Peyer's patch (tissue), 4 donors: ENCODE data around the gene ALDH9A1. TPM values are rescaled to one million over a fixed set of nuclear protein-coding genes. Genes with fewer than 3 reads are reported as not detected.
A peak's percentile ranks its signal among the peaks of the same experiment; 100 is the strongest.
"Not testable (repeated sequence)": the region's sequence is repeated elsewhere in the genome, so short reads cannot be mapped to it uniquely, and the experiment has no call there.

Experiments
- DNase-seq, 3 donors: peaks; one replicate each; pipeline ENCODE4 v3.0.0-alpha.2; 2017 to 2019
- H3K27ac ChIP-seq, 4 donors: fragments of 200-600 bp; sonication (generic); one replicate each; pipeline ENCODE4 v1.5.1; 2016 to 2019
- H3K27me3 ChIP-seq, 2 donors: fragments of 200-600 bp; sonication (generic); one replicate each; pipeline ENCODE4 v1.5.1; 2019
- H3K36me3 ChIP-seq, 3 donors: fragments of 200-600 bp; sonication (generic); one replicate each; pipeline ENCODE4 v1.5.1; 2016 to 2019
- H3K4me1 ChIP-seq, 4 donors: fragments of 200-600 bp; sonication (generic); one replicate each; pipeline ENCODE4 v1.5.1; 2016 to 2019
- H3K4me3 ChIP-seq, 4 donors: fragments of 200-600 bp; sonication (generic); 1 replicate in 3 of 4; 2 replicates in 1 of 4; pipeline ENCODE4 v1.5.1; 2016 to 2019; ENCODE audit warnings: mild to moderate bottlenecking in 1 of 4
- H3K9me3 ChIP-seq, 4 donors: fragments of 200-600 bp; sonication (generic); one replicate each; pipeline ENCODE4 v1.5.1; 2016 to 2019; ENCODE audit warnings: mild to moderate bottlenecking in 1 of 4
- CTCF ChIP-seq, 6 experiments: fragments of 450-650 bp in 4 of 6; fragments of 200-600 bp in 2 of 6; sonication (generic) in 1 of 6; IDR thresholded peaks; one replicate each; pipeline ENCODE4 v1.5.1; 2017 to 2019; ENCODE audit warnings: antibody characterized with exemption in 6 of 6, mild to moderate bottlenecking in 3 of 6, moderate library complexity in 1 of 6
- POLR2A ChIP-seq, 2 donors: fragments of 450-650 bp; IDR thresholded peaks; one replicate each; pipeline ENCODE4 v1.5.1; 2017; ENCODE audit warnings: antibody characterized with exemption in 2 of 2, mild to moderate bottlenecking in 2 of 2, moderate library complexity in 2 of 2
- total RNA-seq, 4 donors: library from RNA; depleted of rRNA; stranded (reverse); fragments of >200 nt; gene quantifications; one replicate each; pipeline ENCODE4 v1.1.0, GENCODE V29; 2016

ALDH9A1 gene
- total RNA-seq, 4 donors from 2014 or later: 54.5 to 104 (median 74.0) TPM

GRCh38 chr1:165647517-165647916 lies 50.8 kb downstream of the ALDH9A1 start:
- Histone ChIP-seq H3K4me3 (no peak overlapping the region), H3K27me3 (no peaks in the 10 kb centered on the region), H3K27ac (peak overlapping the region in 3 of 4 donors; percentile 62 to 89 (median 79)), H3K9me3 (no peaks in the 10 kb centered on the region), H3K36me3 (peaks cover 0 to 27% (median 0%) of the 10 kb centered on the region in 3 donors), H3K4me1 (peaks cover 0 to 30% (median 5%) of the 10 kb centered on the region in 4 donors)
- DNase-seq: peak in 1 of 3 donors; percentile 52
- TF ChIP-seq POLR2A (IDR thresholded peaks at IDR 0.05) (peak in 1 of 2 donors; percentile 39), CTCF (IDR thresholded peaks at IDR 0.05) (no peak)

DNA sequence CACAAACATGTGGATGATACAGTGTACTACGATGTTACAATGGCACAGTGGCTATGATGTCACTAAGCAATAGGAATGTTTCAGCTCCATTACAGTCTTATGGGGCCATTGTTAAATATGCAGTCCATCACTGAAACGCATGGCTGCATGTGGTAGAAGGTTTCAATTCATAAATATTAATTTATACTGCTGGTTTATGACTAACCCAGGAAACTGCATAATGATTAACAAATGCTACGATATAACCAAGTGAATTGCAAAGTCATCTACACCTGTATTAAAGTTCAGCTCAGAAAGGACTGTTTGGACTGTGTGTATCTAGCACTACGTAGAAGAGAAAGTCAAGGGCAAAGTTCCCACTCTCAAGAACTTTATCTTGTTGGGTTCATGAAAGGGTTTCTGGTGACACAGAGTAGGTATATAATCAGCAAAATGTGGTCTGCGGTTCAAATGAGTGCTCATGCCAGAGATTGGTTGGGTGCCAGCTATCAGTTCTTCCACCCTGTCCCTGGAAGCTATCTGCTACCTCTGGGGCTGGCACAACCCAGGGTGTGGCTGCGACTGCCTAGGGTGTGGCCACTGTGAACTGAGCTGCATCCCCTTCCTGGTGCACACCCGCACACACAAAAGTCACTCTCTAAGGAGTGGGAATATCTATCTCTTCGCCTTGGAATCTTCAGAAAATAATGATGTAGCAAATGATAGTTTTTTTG lies 52.6 kb downstream of the ALDH9A1 start:
- peaks cover 0 to 30% (median 5%) of the 10 kb centered on the region in 4 donors for H3K4me1 ChIP-seq
- no peaks in the 10 kb centered on the region for H3K27me3 ChIP-seq
- peak overlapping the region in 1 of 4 donors; percentile 20 for H3K4me3 ChIP-seq
- peak in 2 of 3 donors; percentile 86 to 92 for DNase-seq
- TF ChIP-seq POLR2A (IDR thresholded peaks at IDR 0.05): peak; percentile 50 to 73
- peak in 1 of 6 experiments; percentile 5 for TF ChIP-seq CTCF (IDR thresholded peaks at IDR 0.05)
- H3K27ac ChIP-seq: peak overlapping the region in 3 of 4 donors; percentile 62 to 89 (median 79)
- H3K9me3 ChIP-seq: no peaks in the 10 kb centered on the region
- peaks cover 0 to 12% (median 0%) of the 10 kb centered on the region in 3 donors for H3K36me3 ChIP-seq

DNA sequence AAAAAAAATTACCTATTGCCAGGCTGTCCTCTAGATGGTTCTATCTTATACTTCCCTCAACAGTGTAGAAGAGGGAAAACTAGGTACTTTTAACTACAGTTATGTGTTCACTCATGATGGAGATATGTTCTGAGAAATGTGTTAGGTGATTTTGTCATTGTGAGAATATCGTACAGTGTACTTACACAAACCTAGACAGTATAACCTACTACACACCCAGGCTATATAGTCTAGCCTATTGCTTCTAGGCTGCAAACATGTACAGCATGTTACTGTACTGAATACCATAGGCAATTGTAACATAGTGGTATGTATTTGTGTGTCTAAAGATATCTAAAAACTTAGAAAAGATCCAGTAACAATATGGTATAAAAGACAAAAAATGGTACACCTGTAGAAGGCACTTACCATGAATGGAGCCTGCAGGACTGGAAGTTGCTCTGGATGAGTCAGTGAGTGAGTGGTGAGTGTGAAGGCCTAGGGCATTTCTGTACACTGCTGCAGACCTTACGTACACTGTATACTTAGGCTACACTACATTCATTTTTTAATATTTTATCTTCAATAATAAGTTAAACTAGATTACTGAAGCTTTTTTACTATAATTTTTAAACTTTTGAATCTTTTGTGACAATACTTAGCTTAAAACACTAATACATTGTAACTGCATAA lies 54.2 kb downstream of the ALDH9A1 start:
- H3K36me3 ChIP-seq: peaks cover 0 to under 1% (median 0%) of the 10 kb centered on the region in 3 donors
- peak overlapping the region in 2 of 4 donors; percentile 40 to 79 for H3K27ac ChIP-seq
- no peaks in the 10 kb centered on the region for H3K27me3 ChIP-seq
- peaks cover 0 to 30% (median 5%) of the 10 kb centered on the region in 4 donors for H3K4me1 ChIP-seq
- no peak overlapping the region for H3K4me3 ChIP-seq
- peak in 1 of 3 donors; percentile 59 for DNase-seq
- TF ChIP-seq POLR2A (IDR thresholded peaks at IDR 0.05) (no peak), CTCF (IDR thresholded peaks at IDR 0.05) (no peak)
- H3K9me3 ChIP-seq: no peaks in the 10 kb centered on the region

DNA sequence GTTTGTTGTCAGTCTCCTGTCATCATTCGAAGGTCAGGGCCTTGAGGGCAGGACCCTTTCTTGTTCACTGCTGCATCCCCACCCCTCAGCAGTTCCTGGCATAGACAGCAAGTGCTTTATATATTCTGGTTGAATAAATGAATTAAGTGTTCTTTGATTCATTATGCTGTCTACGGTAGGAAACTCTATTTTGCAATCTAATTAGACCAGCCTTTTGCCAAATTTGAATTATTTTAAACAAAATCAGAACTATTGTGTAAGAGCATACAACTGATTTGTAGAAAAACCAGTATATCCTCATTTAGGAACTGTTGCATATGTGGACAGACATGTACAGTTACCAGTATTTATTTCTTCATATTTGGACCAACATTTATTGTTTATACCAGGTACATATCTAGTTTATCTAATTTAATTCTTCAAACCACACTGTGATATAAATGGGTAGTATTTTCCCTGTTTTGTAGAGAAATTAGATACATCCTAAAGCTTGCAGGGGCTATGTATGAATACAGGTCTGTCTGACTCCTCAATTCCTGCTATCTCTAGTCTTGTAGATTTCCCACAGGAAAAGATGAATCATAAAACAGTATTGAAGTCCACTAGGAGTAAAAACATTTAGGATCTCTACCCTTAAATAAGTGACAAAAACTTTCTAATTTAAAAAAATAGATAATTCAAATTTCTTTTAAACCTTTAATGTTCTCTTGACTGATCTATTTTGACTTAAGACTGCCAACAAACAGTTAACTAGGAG lies 57.0 kb downstream of the ALDH9A1 start:
- DNase-seq: no peak
- Histone ChIP-seq H3K9me3 (no peaks in the 10 kb centered on the region), H3K27me3 (no peaks in the 10 kb centered on the region), H3K36me3 (peaks cover 0 to 6% (median 0%) of the 10 kb centered on the region in 3 donors), H3K4me3 (no peak overlapping the region), H3K4me1 (peaks cover 0 to 33% (median 1%) of the 10 kb centered on the region in 4 donors), H3K27ac (no peak overlapping the region)
- TF ChIP-seq CTCF (IDR thresholded peaks at IDR 0.05): no peak
- TF ChIP-seq POLR2A (IDR thresholded peaks at IDR 0.05): no peak

DNA sequence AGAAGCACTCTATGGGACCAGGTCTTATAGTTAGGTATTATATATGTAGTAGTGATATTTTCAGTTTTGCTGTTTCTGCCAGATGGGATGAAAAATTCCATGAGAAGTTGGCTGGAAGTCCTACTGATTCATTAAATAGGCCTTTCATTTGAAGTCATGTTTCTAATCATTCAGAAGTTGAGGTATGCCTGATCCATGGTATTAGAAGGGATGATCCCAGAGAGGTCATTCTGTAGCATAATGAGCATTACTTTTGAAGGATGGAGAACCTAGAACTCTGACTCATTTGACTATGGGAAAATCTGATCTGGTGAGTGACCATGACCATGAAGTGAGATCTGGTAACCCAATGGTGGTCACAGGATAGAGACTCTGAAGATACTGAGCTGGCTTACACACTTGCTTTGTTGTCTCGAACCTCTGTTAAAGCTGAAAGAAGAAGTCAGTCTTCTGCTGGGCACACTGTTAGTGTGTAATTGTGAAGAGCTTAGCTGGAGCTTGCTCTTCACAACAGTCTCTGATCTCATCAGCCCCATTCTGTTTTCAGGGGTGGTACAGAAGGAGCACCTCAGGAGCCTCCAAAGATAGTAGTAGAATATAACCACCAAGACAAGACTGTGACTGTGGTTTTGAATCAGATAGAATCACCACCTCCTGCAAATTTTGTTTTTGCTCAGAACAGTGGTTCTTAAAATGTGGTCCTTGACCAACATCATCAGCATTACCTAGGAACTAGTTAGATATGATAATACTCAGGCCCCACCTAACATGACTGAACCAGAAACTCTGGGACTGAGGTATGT lies 58.3 kb downstream of the ALDH9A1 start:
- DNase-seq: no peak
- no peaks in the 10 kb centered on the region for H3K27me3 ChIP-seq
- H3K9me3 ChIP-seq: no peaks in the 10 kb centered on the region
- no peak overlapping the region for H3K4me3 ChIP-seq
- peaks cover 0 to 45% (median 1%) of the 10 kb centered on the region in 4 donors for H3K4me1 ChIP-seq
- no peak overlapping the region for H3K27ac ChIP-seq
- H3K36me3 ChIP-seq: peaks cover 0 to 9% (median 0%) of the 10 kb centered on the region in 3 donors
- no peak for TF ChIP-seq CTCF (IDR thresholded peaks at IDR 0.05)
- TF ChIP-seq POLR2A (IDR thresholded peaks at IDR 0.05): no peak

DNA sequence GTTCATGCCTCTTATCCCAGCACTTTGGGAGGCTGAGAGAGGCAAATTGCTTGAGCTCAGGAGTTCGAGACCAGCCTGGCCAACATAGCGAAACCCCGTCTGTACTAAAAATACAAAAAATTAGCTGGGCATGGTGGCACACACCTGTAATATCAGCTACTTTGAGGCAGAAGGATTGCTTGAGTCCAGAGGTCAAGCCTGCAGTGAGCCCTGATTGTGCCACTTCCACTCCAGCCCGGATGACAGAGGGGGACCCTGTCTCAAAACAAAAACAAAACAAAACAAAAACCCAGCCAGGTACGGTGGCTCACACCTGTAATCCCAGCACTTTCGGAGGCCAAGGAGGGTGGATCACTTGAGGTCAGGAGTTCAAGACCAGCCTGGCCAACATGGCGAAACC lies 60.2 kb downstream of the ALDH9A1 start:
- peaks cover 0 to 42% (median 2%) of the 10 kb centered on the region in 4 donors for H3K4me1 ChIP-seq
- not testable (repeated sequence) for H3K27me3 ChIP-seq, H3K4me3 ChIP-seq, H3K9me3 ChIP-seq, H3K36me3 ChIP-seq
- peak overlapping the region in 1 of 4 donors; percentile 68 for H3K27ac ChIP-seq
- DNase-seq: peak in 1 of 3 donors; percentile 60
